ENCODE results near the gene CTNND1. TPM values are rescaled to one million over a fixed set of nuclear protein-coding genes. Genes with fewer than 3 reads are reported as not detected.
"Not testable (repeated sequence)": the region's sequence is repeated elsewhere in the genome, so short reads cannot be mapped to it uniquely, and the experiment has no call there.

CTNND1 gene, protein sequence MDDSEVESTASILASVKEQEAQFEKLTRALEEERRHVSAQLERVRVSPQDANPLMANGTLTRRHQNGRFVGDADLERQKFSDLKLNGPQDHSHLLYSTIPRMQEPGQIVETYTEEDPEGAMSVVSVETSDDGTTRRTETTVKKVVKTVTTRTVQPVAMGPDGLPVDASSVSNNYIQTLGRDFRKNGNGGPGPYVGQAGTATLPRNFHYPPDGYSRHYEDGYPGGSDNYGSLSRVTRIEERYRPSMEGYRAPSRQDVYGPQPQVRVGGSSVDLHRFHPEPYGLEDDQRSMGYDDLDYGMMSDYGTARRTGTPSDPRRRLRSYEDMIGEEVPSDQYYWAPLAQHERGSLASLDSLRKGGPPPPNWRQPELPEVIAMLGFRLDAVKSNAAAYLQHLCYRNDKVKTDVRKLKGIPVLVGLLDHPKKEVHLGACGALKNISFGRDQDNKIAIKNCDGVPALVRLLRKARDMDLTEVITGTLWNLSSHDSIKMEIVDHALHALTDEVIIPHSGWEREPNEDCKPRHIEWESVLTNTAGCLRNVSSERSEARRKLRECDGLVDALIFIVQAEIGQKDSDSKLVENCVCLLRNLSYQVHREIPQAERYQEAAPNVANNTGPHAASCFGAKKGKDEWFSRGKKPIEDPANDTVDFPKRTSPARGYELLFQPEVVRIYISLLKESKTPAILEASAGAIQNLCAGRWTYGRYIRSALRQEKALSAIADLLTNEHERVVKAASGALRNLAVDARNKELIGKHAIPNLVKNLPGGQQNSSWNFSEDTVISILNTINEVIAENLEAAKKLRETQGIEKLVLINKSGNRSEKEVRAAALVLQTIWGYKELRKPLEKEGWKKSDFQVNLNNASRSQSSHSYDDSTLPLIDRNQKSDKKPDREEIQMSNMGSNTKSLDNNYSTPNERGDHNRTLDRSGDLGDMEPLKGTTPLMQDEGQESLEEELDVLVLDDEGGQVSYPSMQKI
- total RNA-seq (2014; rRNA removed; shearing (Covaris generic)) = 94.2 and 101 TPM in 2 replicates
- polyA plus RNA-seq (2016; fragmentation: Nextera tagmentation; extraction: Ambion mirVana) = 64.5 and 66.9 TPM in 2 replicates

DNA sequence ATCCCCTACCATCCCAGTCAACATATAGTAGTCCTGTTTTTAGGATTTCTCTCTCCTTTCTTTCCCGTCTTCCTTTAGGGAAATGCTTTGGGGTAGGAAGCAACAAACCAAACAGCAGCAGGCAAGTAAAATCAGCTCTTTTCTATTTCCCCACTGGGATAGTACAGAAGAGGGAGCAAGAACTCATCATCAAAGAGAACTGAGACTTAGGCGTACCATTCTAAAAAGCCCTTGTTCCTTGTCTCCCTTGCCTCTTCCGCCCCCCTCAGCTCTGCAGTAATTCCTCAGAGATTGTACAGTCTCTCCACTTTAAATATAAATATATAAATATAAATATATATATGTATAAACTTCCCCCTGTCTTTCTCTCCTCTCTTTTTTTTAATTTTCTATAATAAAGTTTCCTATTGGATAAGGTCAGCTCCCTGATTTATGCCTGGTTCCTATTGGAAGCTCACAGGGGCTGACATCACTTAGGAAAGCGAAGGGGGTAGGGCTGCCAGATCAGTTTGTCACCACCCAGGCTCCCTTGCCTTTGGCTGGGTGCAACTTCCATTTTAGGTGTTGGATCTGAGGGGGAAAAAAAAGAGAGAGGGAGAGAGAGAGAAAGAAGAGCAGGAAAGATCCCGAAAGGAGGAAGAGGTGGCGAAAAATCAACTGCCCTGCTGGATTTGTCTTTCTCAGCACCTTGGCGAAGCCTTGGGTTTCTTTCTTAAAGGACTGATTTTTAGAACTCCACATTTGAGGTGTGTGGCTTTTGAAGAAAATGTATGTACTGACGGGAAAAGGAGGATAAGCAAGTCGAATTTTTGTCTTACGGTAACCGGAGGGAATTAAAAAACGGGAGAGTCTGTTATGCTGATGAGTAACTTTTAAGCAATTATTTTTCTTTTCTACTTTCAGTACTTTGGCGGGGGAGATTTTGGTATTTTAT lies at the start of gene CTNND1:
CTNND1 (plus strand) TSS at position 502 of the 934 bp plus-strand sequence. CDS start 29,677 bp downstream, outside the sequence.
- DNase-seq = peak; percentile 98
- TF ChIP-seq EZH2phosphoT487 (IDR thresholded peaks at IDR 0.05; ENCODE audit: insufficient read depth, low read depth) (no peak), EZH2 (IDR thresholded peaks at IDR 0.05; ENCODE audit: insufficient read depth, poor library complexity, severe bottlenecking) (no peak)
- Histone ChIP-seq H4K20me1 (ENCODE audit: insufficient read depth) (peaks cover 12% of the 10 kb centered on the region; the same call in 1 of the 2 replicates), H3K27me3 (replicated peaks; ENCODE audit: insufficient read depth) (no peaks in the 10 kb centered on the region), H3K9me2 (ENCODE audit: insufficient read depth) (no peaks in the 10 kb centered on the region), H3K4me3 (peak within 1 kb of the TSS; percentile 93), H3K27ac (peak within 1 kb of the TSS; percentile 86), H3K4me2 (ENCODE audit: unreplicated experiment) (peak within 1 kb of the TSS; percentile 99), H3K9ac (peak within 1 kb of the TSS; percentile 93), H3K9me3 (ENCODE audit: low read depth) (no peaks in the 10 kb centered on the region), H2AFZ (peak within 1 kb of the TSS; percentile 94), H3K79me2 (ENCODE audit: insufficient read depth) (peaks cover 59% of the 10 kb centered on the region), H3F3A (ENCODE audit: insufficient read depth) (peaks cover 32% of the 10 kb centered on the region), H3K36me3 (ENCODE audit: low read depth) (no peaks in the 10 kb centered on the region), H3K4me1 (ENCODE audit: insufficient read depth) (peaks cover 21% of the 10 kb centered on the region)
- in situ Hi-C loops (cut with MboI) = no loop called here
- 1% methylated on average over 13 of the region's 13 CpGs for WGBS, 2 experiments (ENCODE audit: low coverage in 1 of 2, low lambda C conversion rate in 2 of 2, missing lambda C conversion rate in 2 of 2)

GRCh38 chr11:57712256-57713150 lies 49.1 kb upstream of the CTNND1 start, which contains the start of gene TMX2:
Gene TMX2 (plus strand): TSS chr11:57712593. CDS start chr11:57712619, 26 bp downstream.
- Histone ChIP-seq H3K4me2 (ENCODE audit: unreplicated experiment) (peak within 1 kb of the TSS; percentile 92), H2AFZ (peak within 1 kb of the TSS; percentile 94), H3K9me2 (ENCODE audit: insufficient read depth) (no peaks in the 10 kb centered on the region), H3K4me1 (ENCODE audit: insufficient read depth) (peaks cover 24% of the 10 kb centered on the region), H3K4me3 (peak within 1 kb of the TSS; percentile 99), H3K36me3 (ENCODE audit: low read depth) (no peaks in the 10 kb centered on the region), H3K27ac (peak within 1 kb of the TSS; percentile 93), H3K27me3 (replicated peaks; ENCODE audit: insufficient read depth) (no peaks in the 10 kb centered on the region), H3K9me3 (ENCODE audit: low read depth) (no peaks in the 10 kb centered on the region), H3F3A (ENCODE audit: insufficient read depth) (peaks cover 6% of the 10 kb centered on the region; the same call in 1 of the 2 replicates), H3K79me2 (ENCODE audit: insufficient read depth) (peaks cover 80% of the 10 kb centered on the region), H4K20me1 (ENCODE audit: insufficient read depth) (no peaks in the 10 kb centered on the region), H3K9ac (peak within 1 kb of the TSS; percentile 96)
- WGBS, 2 experiments (ENCODE audit: low coverage in 1 of 2, low lambda C conversion rate in 2 of 2, missing lambda C conversion rate in 2 of 2) = 1% methylated on average over 52 to 53 of the region's 53 CpGs
- TF ChIP-seq EZH2 (IDR thresholded peaks at IDR 0.05; ENCODE audit: insufficient read depth, poor library complexity, severe bottlenecking) (no peak), EZH2phosphoT487 (IDR thresholded peaks at IDR 0.05; ENCODE audit: insufficient read depth, low read depth) (no peak)
- in situ Hi-C loops (cut with MboI) = no loop called here
- DNase-seq = peak; percentile 99

GRCh38 chr11:57713835-57714234 lies 47.8 kb upstream of the CTNND1 start:
- H3K9me2 ChIP-seq (ENCODE audit: insufficient read depth) = no peaks in the 10 kb centered on the region
- peaks cover 24% of the 10 kb centered on the region for H3K4me1 ChIP-seq (ENCODE audit: insufficient read depth)
- in situ Hi-C loops (cut with MboI) = no loop called here
- H3K36me3 ChIP-seq (ENCODE audit: low read depth) = no peaks in the 10 kb centered on the region; the same call in 1 of the 2 replicates
- TF ChIP-seq EZH2 (IDR thresholded peaks at IDR 0.05; ENCODE audit: insufficient read depth, poor library complexity, severe bottlenecking) = no peak
- no peak for TF ChIP-seq EZH2phosphoT487 (IDR thresholded peaks at IDR 0.05; ENCODE audit: insufficient read depth, low read depth)
- H3K27me3 ChIP-seq (replicated peaks; ENCODE audit: insufficient read depth) = no peaks in the 10 kb centered on the region
- no peak for DNase-seq
- no peak overlapping the region for H2AFZ ChIP-seq
- H3K4me3 ChIP-seq = peak overlapping the region; percentile 99
- peaks cover 79% of the 10 kb centered on the region for H3K79me2 ChIP-seq (ENCODE audit: insufficient read depth)
- H3K27ac ChIP-seq = no peak overlapping the region
- H3K4me2 ChIP-seq (ENCODE audit: unreplicated experiment) = peak overlapping the region; percentile 92
- no peaks in the 10 kb centered on the region for H4K20me1 ChIP-seq (ENCODE audit: insufficient read depth)
- H3K9me3 ChIP-seq (ENCODE audit: low read depth) = no peaks in the 10 kb centered on the region
- H3F3A ChIP-seq (ENCODE audit: insufficient read depth) = no peaks in the 10 kb centered on the region
- WGBS, 2 experiments (ENCODE audit: low coverage in 1 of 2, low lambda C conversion rate in 2 of 2, missing lambda C conversion rate in 2 of 2) = 95 to 96% methylated on average over 2 of the region's 2 CpGs
- peak overlapping the region; percentile 96 for H3K9ac ChIP-seq

- H3K4me3 ChIP-seq; H3K27ac ChIP-seq; DNase-seq; in situ Hi-C loops (cut with MboI); H4K20me1 ChIP-seq (ENCODE audit: insufficient read depth); H3K27me3 ChIP-seq (replicated peaks; ENCODE audit: insufficient read depth); H3K9me3 ChIP-seq (ENCODE audit: low read depth); H3F3A ChIP-seq (ENCODE audit: insufficient read depth); H2AFZ ChIP-seq; H3K9me2 ChIP-seq (ENCODE audit: insufficient read depth); H3K9ac ChIP-seq; H3K4me2 ChIP-seq (ENCODE audit: unreplicated experiment); H3K36me3 ChIP-seq (ENCODE audit: low read depth): not testable (repeated sequence)
- Histone ChIP-seq H3K79me2 (ENCODE audit: insufficient read depth) (peaks cover 79% of the 10 kb centered on the region), H3K4me1 (ENCODE audit: insufficient read depth) (peaks cover 16% of the 10 kb centered on the region)
- 95% methylated on average over 17 of the region's 34 CpGs; no CpG with 5 or more reads in 1 of the 2 experiments for WGBS, 2 experiments (ENCODE audit: low coverage in 1 of 2, low lambda C conversion rate in 2 of 2, missing lambda C conversion rate in 2 of 2)
Observed at GRCh38 chr11:57716726-57717125, 44.9 kb upstream of the CTNND1 start.

Data from GM23248 (cell line).